Anterior cingulate cortex (tissue), 58 donors: Measurements from ENCODE around the gene ZDHHC14.
A peak's percentile ranks its signal among the peaks of the same experiment; 100 is the strongest.
"Not testable (repeated sequence)": the region's sequence is repeated elsewhere in the genome, so short reads cannot be mapped to it uniquely, and the experiment has no call there.

ENCODE experiments used
- DNase-seq, 58 donors: peaks; one replicate each; lab custom pipeline; 2025; lab: John Stamatoyannopoulos, UW

The ZDHHC14 gene

DNA sequence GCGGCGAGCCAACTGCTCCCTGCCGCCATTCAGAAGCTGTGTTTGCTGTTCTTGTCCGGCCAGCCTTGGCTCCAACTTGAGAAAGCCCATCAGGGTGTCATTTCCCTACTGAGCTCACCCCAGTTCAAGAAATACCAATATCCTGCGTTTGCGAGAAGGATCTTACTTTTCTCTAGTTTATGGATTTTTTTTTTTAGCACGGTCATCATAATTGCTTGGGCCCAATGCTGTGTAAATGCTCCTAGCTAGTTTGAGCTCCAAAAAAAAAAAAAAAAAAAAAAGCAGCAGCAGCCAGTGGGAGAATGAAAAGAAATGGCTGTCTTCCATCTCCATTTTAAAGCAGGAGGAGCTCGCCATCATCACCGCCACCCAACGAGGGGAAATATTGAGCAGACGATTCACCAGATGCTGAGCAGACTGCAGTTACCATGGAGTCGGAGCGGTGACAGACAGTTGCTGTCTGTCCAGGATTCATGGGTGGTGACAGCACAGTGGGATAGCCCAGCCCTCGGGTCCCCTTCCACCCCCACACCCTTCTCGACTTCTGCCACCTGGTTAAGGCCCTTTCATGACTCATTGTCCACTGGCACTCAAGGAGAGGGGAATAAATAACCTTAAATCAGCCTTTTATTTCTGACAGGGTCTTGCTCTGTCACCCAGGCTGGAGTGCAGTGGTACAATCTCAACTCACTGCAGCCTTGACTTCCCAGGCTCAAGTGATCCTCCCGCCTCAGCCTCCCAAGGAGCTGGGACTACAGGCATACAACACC is 309.6 kb downstream of the ZDHHC14 start:
- DNase-seq = no peak

DNA sequence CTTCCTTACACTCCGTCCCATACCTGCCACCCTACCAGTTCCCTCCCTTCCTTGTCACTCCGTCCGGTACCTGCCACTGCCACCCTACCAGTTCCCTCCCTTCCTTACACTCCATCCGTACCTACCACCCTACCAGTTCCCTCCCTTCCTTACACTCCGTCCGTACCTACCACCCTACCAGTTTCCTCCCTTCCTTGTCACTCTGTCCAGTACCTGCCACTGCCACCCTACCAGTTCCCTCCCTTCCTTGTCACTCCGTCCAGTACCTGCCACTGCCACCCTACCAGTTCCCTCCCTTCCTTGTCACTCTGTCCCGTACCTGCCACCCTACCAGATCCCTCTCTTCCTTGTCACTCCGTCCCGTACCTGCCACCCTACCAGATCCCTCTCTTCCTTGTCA is 310.6 kb downstream of the ZDHHC14 start:
- not testable (repeated sequence) for DNase-seq

DNA sequence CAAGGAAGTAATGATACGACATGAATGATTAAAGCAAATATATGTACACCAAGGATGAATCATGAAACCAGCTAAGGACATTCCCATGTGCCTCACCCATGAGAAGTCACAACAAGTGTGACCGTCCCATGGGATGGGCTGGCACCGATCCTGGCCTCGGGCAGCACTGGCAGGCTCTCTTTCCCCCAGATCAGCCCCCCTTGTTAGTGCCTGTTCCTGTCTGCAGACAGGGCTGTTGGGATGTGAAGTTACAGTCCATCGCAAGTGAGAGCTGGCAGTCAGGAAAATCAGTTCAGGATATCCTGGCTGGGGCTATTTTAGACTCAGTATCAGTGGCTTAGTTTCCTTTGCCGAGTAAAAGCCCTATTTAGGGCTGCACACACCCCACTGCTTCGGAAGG is 312.9 kb downstream of the ZDHHC14 start:
- DNase-seq = peak in 1 of 58 donors; percentile 3

DNA sequence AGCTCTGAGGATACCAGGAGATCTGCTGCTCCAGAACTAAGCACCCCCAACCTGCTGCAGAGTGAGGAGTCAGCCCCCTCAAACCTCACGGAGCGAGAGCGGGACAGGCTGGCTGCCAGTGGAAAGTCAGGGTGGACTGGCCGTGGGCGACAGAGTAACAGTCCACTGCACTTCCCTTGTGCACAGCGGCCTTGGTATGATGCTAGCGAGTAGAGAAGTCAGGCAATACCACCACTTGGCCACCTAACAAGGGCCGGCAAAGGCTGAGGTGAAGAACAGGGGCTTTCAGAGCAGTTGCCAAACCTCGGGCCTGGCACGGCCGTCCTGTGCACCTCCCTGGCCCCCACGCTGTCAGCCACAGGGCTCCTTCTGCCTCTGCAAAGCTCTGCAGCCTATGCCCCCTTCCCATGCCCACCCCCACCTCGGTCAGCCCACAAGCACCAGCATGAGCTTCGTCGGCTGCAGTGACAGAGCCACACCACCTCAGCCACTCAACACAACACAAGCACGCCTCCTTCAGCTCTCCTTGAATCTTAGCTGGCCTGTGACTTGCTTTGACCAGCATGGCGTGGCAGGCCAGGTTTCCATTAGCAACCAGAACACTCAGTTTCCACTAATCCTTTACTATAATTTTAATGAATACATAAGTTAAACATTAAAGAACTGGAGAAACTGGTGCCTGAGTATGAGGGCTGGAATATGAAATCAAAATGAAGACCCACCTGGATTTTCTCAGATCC is 314.5 kb downstream of the ZDHHC14 start:
- DNase-seq = no peak

DNA sequence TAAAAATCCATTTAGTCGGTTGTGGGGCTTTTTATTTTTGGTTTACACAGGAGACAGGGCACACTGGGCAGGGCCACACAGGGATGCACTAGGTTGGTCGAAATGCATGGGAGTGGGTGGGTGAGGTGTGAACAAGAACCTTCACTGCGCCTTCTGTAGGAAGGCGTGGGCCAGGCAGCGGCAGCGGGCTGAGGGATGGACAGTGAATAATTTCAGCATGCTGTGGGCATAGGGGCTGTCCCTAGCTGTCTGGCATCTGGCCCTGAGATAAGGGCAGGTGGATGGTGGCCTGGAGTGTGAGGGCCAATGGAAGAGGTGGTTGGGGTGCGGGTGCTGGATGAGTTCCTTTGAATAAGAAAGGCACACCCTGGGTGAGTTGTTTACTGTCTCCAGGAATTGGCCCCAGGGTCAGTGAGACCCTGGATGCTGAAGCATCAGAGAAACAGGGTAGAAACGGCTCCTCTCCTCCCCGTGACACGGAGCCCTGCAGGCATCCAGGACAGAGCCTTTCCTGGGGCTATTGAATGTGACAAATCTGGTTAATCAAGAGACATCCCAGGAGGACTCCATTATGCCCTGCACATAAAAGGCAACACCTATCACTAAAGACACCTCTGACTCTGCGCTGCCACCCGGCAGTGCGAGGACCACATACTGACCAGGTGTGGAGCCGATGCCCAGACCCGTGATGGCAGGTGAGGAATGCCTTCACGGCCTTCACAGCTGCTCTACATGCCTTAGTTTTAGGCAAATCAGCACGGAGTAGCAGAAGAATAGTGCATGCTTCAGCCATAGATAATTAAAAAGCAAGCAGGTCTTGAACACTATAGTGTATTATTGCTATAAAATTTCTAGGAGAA is 319.0 kb downstream of the ZDHHC14 start:
- no peak for DNase-seq

DNA sequence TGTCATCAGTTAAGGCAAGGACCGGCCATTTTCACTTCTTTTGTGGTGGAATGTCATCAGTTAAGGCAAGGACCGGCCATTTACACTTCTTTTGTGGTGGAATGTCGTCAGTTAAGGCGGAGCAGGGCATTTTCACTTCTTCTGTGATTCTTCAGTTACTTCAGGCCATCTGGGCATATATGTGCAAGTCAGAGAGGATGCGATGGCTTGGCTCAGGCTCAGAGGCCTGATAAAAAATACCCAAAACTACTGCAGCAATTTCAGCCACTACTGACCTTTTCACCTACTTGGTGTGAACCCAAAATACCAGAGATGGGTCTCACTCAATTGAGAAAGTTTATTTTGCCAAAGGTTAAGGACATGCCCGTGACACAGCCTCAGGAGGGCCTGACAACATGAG is 325.4 kb downstream of the ZDHHC14 start:
- DNase-seq = not testable (repeated sequence)

DNA sequence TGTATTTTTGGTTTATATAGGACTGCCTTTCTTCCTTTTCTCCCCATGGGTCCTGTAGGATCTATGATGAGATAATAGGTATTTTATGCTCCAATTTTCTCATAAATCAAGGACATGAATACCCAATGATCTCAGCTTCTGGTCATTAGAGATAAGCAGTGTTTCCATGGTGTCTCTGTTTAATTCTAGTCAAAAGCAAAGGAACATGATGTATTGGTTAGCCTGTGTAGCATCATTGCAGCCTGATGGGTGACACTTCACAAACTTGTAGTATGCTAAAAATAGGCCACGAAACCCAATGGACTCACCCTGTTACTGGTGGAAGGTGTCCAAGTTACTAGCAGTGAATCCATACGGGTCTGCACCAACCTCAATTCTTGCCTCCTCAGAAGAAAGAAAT is 325.9 kb downstream of the ZDHHC14 start:
- DNase-seq = no peak

DNA sequence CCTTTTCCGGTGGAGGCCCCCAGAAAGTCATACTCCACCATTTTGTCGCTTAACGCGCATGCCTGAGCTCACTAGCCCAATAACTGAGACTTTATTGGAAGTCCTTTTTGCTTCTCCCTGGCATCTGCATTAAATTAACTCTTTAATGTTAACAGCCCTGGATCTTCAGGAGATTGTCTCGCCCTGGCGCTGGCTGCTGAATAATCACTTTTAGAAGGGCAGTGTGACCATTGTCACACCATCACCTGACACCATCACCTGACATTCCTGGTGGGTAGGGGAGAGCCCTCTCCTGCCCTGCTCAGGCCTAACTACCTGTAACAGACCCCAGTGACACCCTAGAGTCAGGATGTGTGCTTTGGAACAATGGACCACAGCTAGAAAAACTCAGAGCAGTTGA is 326.6 kb downstream of the ZDHHC14 start:
- DNase-seq = no peak

DNA sequence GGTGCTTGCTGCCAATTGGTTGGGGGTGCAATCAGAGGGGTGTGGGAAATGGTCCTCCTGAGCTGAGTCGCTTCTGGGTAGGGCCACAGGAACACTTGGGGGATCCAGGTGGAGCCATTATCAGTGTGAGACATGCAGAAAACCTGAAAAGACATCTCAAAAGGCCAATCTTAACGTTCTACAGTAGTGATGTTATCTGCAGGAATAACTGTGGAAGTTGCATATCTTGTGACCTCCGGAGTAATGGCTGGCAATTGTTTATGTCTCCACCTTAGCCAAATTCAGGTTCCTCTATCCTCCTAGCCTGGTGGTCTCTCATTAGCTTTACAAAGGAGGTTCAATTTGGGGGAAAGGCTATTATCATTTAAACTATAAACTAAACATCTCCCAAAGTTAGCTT is 327.2 kb downstream of the ZDHHC14 start:
- DNase-seq = no peak

DNA sequence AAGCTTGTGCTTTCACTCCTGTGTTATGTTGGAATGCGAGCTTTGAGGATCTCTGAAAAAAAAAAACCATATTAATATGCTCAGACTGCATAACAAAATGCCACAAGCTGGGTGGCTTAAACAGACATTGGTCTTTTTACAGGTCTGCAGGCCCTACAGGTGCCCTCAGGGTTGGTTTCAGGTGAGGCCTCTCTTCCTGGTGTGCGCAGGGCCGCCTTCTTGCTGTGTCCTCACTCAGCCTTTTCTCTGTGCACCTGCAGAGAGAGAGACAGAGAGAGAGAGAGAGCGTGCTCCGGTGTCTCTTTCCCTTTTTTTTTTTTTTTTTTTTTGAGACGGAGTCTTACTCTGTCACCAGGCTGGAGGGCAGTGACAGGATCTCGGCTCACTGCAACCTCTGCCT is 327.9 kb downstream of the ZDHHC14 start:
- no peak for DNase-seq

DNA sequence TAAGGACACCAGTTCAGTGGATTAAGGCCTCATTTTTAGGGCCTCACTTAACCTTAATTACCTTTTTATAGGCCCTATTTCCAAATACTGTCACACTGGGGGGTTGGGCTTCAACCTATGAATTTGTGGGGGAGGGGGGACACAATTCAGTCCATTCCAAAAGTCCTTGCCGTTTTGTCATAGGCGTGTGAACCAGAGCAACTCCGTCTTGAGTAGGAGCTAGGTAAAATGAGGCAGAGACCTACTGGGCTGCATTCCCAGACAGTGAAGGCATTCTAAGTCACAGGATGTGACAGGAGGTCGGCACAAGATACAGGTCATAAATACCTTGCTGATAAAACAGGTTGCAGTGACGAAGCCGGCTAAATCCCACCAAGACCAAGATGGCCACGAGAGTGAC is 328.6 kb downstream of the ZDHHC14 start:
- DNase-seq = no peak

DNA sequence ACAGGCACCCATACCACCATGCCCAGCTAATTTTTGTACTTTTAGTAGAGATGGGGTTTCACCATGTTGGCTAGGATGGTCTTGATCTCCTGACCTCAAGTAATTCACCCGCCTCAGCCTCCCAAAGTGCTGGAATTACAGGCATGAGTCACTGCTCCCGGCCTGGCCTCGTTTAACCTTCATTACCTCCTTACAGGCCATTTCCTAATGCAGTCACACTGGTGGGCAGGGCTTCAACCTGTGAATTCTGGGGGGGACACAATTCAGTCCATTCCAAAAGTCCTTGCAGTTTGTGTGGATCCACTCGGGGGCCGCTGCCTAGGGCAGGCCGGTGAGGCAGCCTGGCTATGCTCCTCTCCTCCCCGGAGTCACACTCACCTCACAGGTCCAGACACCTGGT is 329.6 kb downstream of the ZDHHC14 start:
- DNase-seq = no peak

DNA sequence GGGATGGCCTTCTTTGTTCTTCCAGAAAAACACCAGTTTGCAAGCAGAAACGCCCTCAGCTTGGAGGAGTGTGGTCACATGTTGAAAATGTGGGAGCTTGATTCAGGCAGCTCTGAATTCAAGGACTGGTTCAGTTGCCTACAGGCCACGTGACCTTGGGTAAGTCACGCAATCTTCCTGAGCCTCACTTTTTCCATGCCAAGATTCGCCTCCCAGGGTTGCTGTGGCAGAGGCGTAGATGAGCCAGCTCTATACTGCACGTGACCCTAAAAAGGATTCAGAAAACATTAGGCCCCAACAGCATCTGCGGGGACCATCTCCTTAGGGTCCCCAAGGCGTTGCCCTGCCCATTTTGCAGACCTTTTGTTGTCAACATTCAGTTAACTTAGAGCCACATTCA is 330.1 kb downstream of the ZDHHC14 start:
- no peak for DNase-seq

DNA sequence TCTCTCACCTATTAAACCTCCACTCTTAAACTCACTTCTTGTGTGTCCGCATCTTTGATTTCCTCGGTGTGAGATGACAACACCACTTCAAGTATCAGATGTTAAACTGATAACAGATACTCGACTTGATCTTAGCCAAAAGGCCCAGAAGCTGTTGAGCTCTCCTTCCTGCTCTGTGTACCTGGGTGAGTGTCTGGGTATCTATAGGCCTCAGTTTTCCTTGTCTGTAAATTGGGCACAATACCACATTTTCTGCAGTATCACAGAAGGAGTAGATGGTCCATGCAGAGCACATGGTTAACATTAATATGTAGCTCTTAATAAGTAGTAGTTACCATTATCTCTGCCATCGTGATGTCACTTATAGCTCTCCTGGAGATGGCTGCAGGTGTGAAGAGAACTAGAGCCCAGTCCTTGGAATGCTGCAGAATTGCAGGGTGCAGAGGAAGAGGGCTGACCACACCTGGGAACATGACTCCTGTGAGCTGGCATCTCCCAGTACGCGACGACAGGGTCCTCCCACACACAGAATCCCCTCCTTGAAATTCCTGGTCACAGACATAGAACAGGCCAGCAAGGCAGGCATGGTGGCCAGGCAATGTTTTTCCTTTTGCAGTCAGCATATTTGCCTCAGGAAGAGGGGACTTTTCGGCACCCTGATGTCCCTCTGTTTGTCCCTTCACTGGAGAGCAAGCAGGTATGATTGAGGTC is 331.8 kb downstream of the ZDHHC14 start:
- no peak for DNase-seq

DNA sequence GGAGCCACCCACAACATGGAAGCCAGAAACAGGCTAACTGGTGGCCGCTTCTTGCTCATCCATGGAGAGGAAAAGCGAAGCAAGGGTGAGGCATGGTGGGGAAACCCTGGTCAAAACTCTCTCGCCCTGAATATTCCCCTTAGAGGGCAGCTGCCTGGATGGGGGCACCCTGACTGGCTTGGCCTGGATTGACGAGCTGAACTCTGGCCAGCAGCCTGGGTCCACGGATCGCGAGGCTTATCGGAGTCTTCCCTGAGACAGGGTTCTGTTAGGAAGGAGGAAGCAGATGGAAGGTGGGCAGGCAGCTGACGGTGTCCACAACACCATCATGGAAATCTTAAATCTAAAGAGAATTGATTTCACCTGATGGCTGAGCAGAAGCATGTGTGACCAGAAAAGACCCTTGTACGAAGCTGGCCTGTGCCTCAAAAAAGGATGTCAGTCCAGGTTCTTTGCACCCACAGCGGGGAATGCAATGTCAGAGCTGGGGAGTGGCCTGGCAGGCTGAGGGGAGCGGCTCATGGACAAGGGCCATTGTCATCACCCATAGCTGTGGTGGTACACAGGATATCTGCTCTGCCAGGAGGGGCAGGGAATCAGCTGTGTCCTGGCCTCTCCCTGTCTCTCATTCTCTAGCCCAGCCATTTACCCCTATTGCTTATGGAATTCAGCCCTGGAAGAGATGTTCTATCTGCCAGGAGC is 332.6 kb downstream of the ZDHHC14 start:
- no peak for DNase-seq

DNA sequence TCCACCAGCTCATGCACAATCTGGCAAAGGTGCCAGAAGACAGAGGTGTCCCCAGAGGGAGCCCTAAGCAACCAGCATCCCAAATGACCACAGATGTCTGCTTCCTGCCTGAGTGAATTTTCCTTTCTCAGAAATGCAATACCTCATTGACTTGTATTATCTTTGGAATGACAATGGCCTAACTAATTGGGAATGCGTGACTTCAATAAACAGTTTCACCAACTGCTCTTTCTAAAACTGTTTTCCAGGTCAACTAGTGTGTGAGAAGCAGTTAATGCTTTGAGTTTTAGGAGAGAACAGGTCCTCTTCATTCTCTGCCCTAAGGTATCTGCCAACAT is 333.1 kb downstream of the ZDHHC14 start:
- no peak for DNase-seq

DNA sequence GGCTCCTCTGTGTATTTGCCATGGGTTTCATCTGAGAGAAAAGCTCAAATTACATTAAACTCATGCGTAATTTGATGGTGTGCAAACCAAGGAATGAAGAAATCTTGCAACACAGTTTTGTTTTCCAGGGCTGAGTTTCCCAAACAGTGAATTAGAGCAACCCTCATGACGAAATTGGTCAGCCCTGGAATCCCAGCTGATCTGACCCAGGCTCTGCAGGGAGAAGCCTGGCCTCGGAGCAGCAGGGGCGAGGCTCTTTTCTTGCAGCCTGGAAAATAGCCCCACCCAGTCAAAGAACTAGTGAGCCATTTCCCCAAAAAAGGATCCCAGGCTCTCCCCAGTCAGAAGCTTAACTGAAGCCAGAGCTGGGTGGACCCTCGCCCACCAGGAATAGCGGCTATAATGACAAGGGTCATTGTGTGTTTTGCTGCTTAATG is 334.8 kb downstream of the ZDHHC14 start:
- DNase-seq = no peak

DNA sequence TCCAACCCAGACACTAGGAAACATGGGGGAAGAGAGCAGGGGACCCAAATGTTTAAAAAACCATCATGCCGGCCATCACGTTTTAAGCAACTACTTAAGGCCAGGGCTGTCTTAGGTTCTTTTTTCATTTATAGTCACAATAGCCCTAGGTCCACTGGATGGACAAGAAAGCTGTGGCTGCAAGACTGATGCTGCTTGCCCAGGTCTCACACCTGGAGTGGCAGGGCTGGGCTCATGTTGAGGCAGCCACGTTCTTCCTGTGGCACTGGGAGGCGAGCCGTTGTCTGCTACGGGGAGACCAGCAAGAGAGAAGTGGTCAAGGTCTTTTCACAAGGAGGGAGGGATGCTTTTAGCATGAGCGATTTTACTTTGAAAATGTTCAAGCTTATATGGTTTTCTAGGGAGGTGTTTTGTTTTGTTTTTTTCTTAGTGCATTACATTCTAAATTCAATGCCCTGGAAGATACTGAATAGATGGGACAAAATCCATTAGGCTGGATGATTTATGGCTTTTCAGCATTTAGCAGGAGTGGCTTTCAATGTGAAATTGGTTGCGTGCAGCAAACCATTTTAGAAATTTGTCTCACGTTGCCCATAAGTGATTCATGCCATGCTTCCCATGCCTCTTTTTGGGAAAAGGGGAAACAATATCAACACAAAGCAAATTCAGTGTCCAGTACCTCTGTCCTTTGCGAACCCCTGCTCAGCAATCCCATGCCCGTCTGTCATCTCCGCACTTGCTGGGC is 335.4 kb downstream of the ZDHHC14 start:
- no peak for DNase-seq

DNA sequence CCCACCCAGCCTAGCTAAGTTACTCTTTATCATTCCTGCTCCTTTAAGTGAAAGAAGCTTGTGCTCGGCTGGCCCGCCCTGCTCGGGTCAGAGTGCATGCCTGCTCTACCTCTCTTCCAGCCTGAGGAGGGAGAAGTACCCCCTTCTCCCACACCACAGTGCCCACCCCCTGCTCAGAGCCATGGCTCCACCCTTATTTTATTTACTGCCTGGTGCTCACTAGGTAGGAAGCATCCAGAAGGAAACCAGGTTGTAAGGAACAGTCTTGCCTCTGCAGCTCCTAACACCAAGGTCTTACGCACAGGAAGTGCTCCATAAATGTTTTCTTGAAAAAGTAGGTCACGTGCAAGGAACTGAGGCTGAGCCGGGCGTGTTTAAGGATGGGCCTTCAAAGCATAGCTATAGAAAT is 336.4 kb downstream of the ZDHHC14 start:
- no peak for DNase-seq
